Adipocyte (in vitro differentiated cells): ENCODE data around the gene CPSF3.
A peak's percentile ranks its signal among the peaks of the same experiment; 100 is the strongest.

Experiments used
- DNase-seq: peaks from one replicate; pipeline ENCODE4 v3.0.0-alpha.2; 2015; ENCODE audit warnings: low read depth
- H3K27me3 ChIP-seq: replicated peaks from 2 replicates; pipeline ENCODE4 v1.7.0; 2013; ENCODE audit warnings: mild to moderate bottlenecking, low read length, moderate library complexity; ENCODE audit not compliant: control insufficient read depth, insufficient read depth
- H3K36me3 ChIP-seq: 2 replicates; pipeline ENCODE4 v1.7.0; 2013; ENCODE audit warnings: low read length, mild to moderate bottlenecking, moderate library complexity; ENCODE audit not compliant: control insufficient read depth, insufficient read depth, severe bottlenecking
- H3K4me1 ChIP-seq: 2 replicates; pipeline ENCODE4 v1.7.0; 2013; ENCODE audit warnings: mild to moderate bottlenecking, low read length, moderate library complexity; ENCODE audit not compliant: control insufficient read depth, insufficient read depth
- H3K4me3 ChIP-seq: 2 replicates; pipeline ENCODE4 v1.7.0; 2013; ENCODE audit warnings: mild to moderate bottlenecking, low read length, moderate library complexity
- H3K9ac ChIP-seq: 2 replicates; pipeline ENCODE4 v1.7.0; 2013; ENCODE audit warnings: mild to moderate bottlenecking, low read length, moderate library complexity
- H3K9me3 ChIP-seq: 2 replicates; pipeline ENCODE4 v1.7.0; 2013; ENCODE audit warnings: mild to moderate bottlenecking, low read length, moderate library complexity; ENCODE audit not compliant: control insufficient read depth

Gene CPSF3

DNA sequence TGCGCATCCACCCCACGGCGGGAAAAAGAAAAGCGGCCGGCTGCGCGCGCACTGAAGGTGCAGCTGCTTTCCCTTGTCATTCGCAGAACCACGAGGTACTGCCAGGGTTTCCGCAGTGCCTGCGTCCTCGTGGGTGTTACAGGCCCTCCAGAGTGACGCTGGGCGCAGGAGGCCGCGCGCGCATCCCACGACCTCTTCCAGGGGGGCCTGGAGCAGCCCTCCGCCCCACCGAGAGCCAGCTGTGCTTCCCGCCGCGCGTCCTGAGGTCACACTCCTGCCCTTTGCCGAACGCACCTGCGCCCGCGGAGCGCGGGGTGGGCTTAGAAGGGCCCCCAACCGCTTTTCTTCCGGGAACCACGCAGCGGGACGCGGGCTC is 50.5 kb downstream of the CPSF3 start:
- Histone ChIP-seq H3K4me1 (peaks cover 24% of the 10 kb centered on the region), H3K9me3 (no peaks in the 10 kb centered on the region), H3K36me3 (peaks cover 40% of the 10 kb centered on the region), H3K9ac (peak overlapping the region; percentile 90), H3K27me3 (no peaks in the 10 kb centered on the region), H3K4me3 (peak overlapping the region; percentile 85)
- no peak for DNase-seq

DNA sequence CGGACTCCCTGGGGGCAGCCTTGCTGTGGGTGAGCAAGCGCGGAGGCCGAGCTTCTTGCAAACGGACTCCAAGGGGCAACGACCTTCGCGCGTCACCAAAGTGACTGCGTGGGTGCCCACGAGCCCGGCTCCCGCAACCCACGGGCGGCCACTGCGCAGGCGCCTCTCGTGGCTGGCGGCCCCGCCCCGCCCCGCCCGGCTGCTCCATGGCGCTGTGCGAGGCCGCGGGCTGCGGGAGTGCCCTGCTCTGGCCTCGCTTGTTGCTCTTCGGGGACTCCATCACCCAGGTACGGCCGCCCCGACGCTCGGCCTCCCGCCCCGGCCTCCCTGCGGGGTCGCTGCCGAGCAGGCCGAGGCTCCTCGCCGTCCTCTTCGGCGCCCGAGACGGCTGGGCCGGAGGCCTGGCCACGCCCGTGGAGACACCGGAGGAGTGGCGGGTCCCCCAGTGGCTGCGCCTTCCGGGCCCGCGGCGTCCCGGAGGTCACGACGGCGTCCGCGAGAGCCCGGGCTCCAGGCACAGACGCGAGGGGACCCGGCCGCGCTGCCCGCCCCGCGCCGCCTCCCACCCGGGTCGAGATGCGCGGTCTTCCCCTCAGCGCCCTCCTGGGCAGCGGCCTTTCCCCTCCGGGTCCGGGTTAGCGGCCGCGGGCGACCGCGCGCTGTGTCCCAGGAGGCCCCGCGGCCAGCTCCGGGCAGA is 51.1 kb downstream of the CPSF3 start, which contains the start of gene IAH1:
TSS of gene IAH1 (plus strand) at position 191 of the 697 bp plus-strand sequence. CDS start at position 207, 16 bp downstream.
- H3K36me3 ChIP-seq, result peaks cover 38% of the 10 kb centered on the region
- H3K9me3 ChIP-seq, result no peaks in the 10 kb centered on the region
- H3K9ac ChIP-seq, result peak within 1 kb of the TSS; percentile 90
- no peaks in the 10 kb centered on the region for H3K27me3 ChIP-seq
- H3K4me1 ChIP-seq, result peaks cover 24% of the 10 kb centered on the region
- DNase-seq, result peak; percentile 81
- H3K4me3 ChIP-seq, result peak within 1 kb of the TSS; percentile 85

DNA sequence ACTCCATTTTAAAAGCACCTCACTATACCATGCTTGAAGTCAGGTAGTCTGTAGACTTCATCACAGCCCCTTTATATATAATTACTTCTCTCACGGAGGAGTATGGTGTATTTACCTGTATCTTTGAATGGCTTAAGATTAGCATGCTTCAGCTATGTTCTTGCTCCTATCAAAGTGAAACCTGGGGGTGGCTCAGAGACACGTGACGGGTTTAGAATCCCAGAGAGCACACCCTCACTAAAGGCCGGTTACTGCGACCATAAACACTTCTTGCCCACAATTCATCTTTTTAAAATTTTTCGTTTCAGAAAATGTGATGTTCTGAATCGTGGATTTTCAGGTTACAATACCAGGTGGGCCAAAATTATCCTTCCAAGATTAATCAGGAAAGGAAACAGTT is 54.5 kb downstream of the CPSF3 start:
- no peak for DNase-seq
- peaks cover 24% of the 10 kb centered on the region for H3K4me1 ChIP-seq

DNA sequence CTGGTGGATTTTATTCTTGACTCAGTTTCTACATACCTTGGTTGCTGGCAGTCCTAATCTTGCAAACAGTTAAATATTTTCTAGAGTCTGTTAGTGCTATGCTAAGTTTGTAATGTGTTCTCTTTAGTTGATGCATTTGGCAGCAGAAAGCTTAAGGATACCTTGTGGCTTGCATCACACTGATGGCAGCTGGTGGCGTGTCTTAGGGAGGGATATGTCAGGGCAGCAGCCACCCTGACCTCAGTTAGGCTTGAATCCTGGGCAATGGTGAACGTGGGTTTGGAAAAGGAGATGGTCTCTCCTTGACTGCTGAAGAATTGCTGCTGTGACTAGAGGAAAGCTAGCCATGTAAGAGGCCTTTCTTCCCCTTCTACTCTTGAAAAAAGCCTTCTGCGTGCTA is 55.1 kb downstream of the CPSF3 start:
- no peaks in the 10 kb centered on the region for H3K9me3 ChIP-seq
- H3K4me1 ChIP-seq, result peaks cover 24% of the 10 kb centered on the region
- H3K4me3 ChIP-seq, result no peak overlapping the region
- DNase-seq, result no peak
- H3K9ac ChIP-seq, result no peak overlapping the region
- H3K36me3 ChIP-seq, result peaks cover 61% of the 10 kb centered on the region
- no peaks in the 10 kb centered on the region for H3K27me3 ChIP-seq

More for the DNA sequence above, 54.5 kb downstream of the CPSF3 start:
- Histone ChIP-seq H3K4me3 (no peak overlapping the region), H3K9ac (no peak overlapping the region), H3K9me3 (no peaks in the 10 kb centered on the region), H3K27me3 (no peaks in the 10 kb centered on the region), H3K36me3 (peaks cover 55% of the 10 kb centered on the region)

DNA sequence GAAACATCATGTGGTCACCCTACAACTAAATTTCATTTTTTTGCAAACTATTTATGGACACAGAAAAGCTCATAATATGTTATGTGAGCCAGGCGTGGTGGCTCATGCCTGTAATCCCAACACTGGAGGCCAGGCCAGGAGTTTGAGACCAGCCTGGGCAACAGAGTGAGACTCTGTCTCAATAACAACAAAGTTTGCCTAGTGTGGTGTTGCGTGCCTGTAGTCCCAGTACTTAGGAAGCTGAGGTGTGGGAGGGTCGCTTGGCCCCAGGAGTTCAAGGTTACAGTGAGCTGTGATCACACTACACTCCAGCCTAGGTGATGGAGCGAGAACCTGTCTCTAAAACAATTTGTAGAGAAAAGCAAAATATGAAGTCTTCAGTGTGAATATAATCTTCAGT is 56.7 kb downstream of the CPSF3 start:
- Histone ChIP-seq H3K27me3 (no peaks in the 10 kb centered on the region), H3K4me3 (no peak overlapping the region), H3K4me1 (peaks cover 22% of the 10 kb centered on the region), H3K36me3 (peaks cover 77% of the 10 kb centered on the region), H3K9ac (no peak overlapping the region), H3K9me3 (no peaks in the 10 kb centered on the region)
- no peak for DNase-seq

DNA sequence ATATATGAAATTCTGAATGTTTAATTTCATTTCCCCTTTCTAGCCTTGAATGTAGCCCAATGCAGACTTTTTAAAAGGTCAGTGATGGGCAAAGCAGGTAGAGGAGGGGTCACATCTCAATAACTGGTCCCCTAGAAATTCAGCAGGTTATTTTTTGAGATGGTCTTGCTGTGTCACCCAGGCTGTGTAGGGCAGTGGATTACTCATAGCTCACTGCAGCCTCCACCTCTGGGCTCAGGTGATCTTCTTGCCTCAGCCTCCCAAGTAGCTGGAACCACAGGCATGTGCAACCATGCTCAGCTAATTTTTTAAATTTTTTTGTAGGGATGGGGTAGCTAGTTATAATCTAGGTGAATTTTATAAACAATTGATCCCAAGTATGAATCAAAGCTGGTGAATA is 59.7 kb downstream of the CPSF3 start:
- Histone ChIP-seq H3K4me1 (peaks cover 8% of the 10 kb centered on the region), H3K9ac (no peak overlapping the region), H3K4me3 (no peak overlapping the region), H3K9me3 (no peaks in the 10 kb centered on the region), H3K36me3 (peaks cover 92% of the 10 kb centered on the region), H3K27me3 (no peaks in the 10 kb centered on the region)
- DNase-seq, result no peak

DNA sequence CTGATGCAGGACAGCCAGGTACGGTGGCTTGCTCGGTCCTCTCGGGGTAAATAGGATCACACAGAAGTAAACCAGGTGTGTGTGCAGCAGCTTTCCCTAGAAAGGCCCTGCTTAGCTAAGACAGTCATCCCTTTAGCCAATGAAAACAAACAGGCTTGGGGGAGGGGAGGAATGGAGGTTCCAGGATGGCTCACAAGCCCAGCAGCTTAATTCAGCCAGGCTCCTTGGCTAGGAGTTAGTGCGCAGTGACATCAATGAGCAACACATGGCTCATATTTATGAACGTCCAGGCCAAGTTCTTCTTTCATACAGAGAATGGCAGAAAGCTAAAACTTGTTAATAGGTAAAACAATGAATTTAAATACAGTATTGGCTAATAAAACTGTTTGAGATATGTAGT is 61.1 kb downstream of the CPSF3 start:
- Histone ChIP-seq H3K27me3 (no peaks in the 10 kb centered on the region), H3K4me3 (no peak overlapping the region), H3K9me3 (no peaks in the 10 kb centered on the region), H3K36me3 (peaks cover 92% of the 10 kb centered on the region), H3K9ac (no peak overlapping the region), H3K4me1 (peaks cover 16% of the 10 kb centered on the region)
- DNase-seq, result no peak

DNA sequence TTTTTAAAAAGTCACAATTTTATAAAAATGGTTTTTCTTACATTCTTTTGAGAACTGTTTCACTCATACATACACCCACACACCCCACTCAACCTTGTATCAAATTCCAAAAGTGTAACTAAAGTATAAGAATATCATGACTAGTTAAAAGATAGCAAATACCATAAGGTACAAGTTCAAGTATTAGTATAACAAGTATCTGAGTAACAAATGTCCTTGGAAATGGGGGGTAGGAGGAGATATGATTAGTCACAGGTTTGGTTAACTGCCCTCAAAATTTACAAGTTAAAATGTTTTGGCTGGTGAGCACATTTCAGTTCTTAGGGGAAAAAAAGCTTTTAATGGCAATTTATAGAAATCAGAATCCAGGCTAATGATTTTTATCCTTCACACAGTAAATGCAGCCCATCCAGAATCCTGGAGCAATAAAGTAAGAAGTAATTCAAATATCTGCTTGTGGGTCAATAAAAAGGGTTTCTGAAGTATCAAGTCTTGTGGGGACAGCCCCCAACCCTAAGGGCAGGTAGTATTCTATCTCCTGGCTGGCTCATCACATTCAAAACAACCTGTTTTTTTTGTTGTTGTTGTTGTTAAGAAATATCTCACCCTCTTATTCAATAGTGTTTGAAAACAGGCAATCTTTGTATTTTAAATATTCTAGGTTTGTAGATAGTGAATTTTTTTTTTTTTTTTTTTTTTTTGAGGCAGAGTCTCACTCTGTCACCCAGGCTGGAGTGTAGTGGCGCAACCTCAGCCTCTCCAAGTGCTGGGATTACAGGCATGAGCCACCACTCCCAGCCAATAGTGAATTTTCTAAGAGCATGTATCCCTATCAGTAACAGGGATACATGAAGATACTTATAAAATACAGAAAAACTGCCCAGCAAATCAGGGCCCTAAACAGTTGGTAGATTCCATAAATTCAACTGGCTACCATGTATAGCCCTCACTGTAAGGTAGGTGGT is 65.4 kb downstream of the CPSF3 start:
- Histone ChIP-seq H3K4me1 (peaks cover 28% of the 10 kb centered on the region), H3K36me3 (peaks cover 95% of the 10 kb centered on the region), H3K27me3 (no peaks in the 10 kb centered on the region), H3K9me3 (no peaks in the 10 kb centered on the region), H3K4me3 (no peak overlapping the region), H3K9ac (peak overlapping the region; percentile 18)
- DNase-seq, result peak; percentile 39

DNA sequence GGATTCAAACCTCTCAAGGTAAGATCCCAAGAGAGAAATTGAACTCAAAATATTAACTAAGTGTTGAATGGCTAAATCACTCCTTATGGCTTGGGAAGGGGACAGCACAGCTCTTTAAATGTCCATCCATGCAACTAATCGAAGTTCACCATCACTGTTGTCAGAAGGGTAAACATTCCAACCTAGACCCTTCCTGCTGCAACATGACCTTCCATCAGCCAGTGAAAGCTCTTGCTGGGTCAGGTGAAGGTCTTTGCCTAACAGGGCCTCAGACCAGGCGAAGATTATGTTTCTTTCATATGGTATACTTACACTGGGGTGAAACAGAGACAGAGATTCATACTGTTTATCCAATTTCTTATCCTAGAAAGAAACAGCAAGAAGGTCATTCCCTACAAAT is 67.3 kb downstream of the CPSF3 start:
- H3K36me3 ChIP-seq, result peaks cover 90% of the 10 kb centered on the region
- H3K4me1 ChIP-seq, result peaks cover 28% of the 10 kb centered on the region
- H3K9me3 ChIP-seq, result no peaks in the 10 kb centered on the region
- no peak for DNase-seq
- no peaks in the 10 kb centered on the region for H3K27me3 ChIP-seq
- H3K9ac ChIP-seq, result no peak overlapping the region
- H3K4me3 ChIP-seq, result no peak overlapping the region

DNA sequence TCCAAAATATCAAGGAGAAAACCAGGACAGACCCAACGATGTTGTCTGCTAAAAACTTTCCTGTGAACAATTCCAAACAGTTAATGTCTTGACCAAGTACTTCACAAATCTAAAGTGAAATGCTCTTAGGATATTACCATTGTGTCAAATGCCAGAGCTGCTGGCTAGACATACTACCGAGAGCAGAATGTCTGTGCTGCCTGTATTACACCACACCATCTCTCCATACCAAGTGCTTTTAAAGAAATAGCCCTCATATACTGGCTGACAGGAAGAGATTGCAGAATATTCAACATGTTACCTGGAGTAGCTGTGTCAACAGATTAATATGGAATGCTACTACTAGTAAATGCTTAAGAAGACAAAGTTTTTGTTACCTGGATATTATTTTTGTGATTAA is 69.5 kb downstream of the CPSF3 start:
- Histone ChIP-seq H3K27me3 (no peaks in the 10 kb centered on the region), H3K4me3 (no peak overlapping the region), H3K36me3 (peaks cover 88% of the 10 kb centered on the region), H3K9me3 (no peaks in the 10 kb centered on the region), H3K9ac (no peak overlapping the region), H3K4me1 (peaks cover 28% of the 10 kb centered on the region)
- no peak for DNase-seq

DNA sequence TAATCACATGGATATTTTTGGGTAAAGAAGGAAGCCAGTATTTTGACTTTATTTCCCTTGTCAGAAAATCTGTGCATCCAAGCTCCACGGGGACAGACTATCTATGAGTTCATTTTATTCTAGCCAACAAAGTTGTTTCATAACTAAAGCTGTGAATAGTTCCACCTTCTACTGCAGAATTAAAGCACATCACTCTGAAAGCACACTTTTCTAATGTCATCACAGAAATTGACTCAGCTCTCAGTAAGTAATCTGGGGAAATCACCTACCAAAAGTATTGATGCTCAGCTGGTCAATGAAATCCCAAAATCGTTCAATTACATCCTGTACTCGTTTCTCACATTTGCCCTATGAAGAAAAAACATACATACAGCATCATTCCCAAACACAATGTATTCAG is 70.0 kb downstream of the CPSF3 start:
- no peaks in the 10 kb centered on the region for H3K9me3 ChIP-seq
- H3K9ac ChIP-seq, result no peak overlapping the region
- H3K27me3 ChIP-seq, result no peaks in the 10 kb centered on the region
- DNase-seq, result no peak
- H3K36me3 ChIP-seq, result peaks cover 87% of the 10 kb centered on the region
- peaks cover 29% of the 10 kb centered on the region for H3K4me1 ChIP-seq
- H3K4me3 ChIP-seq, result no peak overlapping the region
